ENCODE measurements around the gene COL8A1. TPM values are rescaled to one million over a fixed set of nuclear protein-coding genes. Genes with fewer than 3 reads are reported as not detected.

COL8A1 gene
- total RNA-seq, 1 donor from 2014 or later = not detected

GRCh38 chr3:99776516-99777209 is 138.3 kb downstream of the COL8A1 start:
- Mint-ChIP-seq H3K4me3 (ENCODE audit: low read depth) (no peak overlapping the region), H3K36me3 (ENCODE audit: insufficient read depth) (no peaks in the 10 kb centered on the region), H3K4me1 (ENCODE audit: low read depth) (no peaks in the 10 kb centered on the region), H3K9me3 (ENCODE audit: low read depth) (no peaks in the 10 kb centered on the region), H3K27ac (no peak overlapping the region), H3K27me3 (peaks cover 2% of the 10 kb centered on the region)
- DNase-seq (ENCODE audit: low spot score, unreplicated experiment) = no peak
- TF ChIP-seq, protein P1, sequence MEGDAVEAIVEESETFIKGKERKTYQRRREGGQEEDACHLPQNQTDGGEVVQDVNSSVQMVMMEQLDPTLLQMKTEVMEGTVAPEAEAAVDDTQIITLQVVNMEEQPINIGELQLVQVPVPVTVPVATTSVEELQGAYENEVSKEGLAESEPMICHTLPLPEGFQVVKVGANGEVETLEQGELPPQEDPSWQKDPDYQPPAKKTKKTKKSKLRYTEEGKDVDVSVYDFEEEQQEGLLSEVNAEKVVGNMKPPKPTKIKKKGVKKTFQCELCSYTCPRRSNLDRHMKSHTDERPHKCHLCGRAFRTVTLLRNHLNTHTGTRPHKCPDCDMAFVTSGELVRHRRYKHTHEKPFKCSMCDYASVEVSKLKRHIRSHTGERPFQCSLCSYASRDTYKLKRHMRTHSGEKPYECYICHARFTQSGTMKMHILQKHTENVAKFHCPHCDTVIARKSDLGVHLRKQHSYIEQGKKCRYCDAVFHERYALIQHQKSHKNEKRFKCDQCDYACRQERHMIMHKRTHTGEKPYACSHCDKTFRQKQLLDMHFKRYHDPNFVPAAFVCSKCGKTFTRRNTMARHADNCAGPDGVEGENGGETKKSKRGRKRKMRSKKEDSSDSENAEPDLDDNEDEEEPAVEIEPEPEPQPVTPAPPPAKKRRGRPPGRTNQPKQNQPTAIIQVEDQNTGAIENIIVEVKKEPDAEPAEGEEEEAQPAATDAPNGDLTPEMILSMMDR (IDR thresholded peaks at IDR 0.05; ENCODE audit: unreplicated experiment) = no peak

GRCh38 chr3:99777210-99777549 is 138.8 kb downstream of the COL8A1 start:
- peaks cover 4% of the 10 kb centered on the region for H3K27me3 Mint-ChIP-seq

DNA sequence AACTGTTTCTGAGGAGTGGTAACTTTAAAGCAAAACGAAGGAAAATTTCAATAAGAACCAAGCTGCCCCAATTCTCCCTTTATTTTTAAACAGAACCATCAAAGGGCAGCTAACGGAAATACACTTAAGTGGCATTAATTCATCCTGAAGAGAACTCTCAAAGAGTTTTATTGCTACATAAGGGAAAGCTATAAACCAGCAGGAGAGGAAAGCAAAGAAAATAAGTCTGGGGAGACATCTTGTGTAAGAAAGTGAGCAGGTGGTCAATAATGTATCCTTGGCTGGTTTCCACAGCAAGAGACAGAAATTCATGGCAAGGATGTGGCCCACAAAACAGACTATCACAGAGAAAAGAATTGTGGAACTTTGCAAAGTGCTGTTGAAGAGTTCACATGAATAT is 139.3 kb downstream of the COL8A1 start:
- H3K27ac Mint-ChIP-seq = no peak overlapping the region
- no peak overlapping the region for H3K4me3 Mint-ChIP-seq (ENCODE audit: low read depth)
- no peaks in the 10 kb centered on the region for H3K4me1 Mint-ChIP-seq (ENCODE audit: low read depth)
- no peaks in the 10 kb centered on the region for H3K9me3 Mint-ChIP-seq (ENCODE audit: low read depth)
- no peaks in the 10 kb centered on the region for H3K36me3 Mint-ChIP-seq (ENCODE audit: insufficient read depth)
- TF ChIP-seq, protein P1 (IDR thresholded peaks at IDR 0.05; ENCODE audit: unreplicated experiment) = no peak
- DNase-seq (ENCODE audit: low spot score, unreplicated experiment) = no peak
- peaks cover 4% of the 10 kb centered on the region for H3K27me3 Mint-ChIP-seq

More at GRCh38 chr3:99777210-99777549, 138.8 kb downstream of the COL8A1 start:
- DNase-seq (ENCODE audit: low spot score, unreplicated experiment) = no peak
- Mint-ChIP-seq H3K36me3 (ENCODE audit: insufficient read depth) (no peaks in the 10 kb centered on the region), H3K4me3 (ENCODE audit: low read depth) (no peak overlapping the region), H3K27ac (no peak overlapping the region), H3K9me3 (ENCODE audit: low read depth) (no peaks in the 10 kb centered on the region), H3K4me1 (ENCODE audit: low read depth) (no peaks in the 10 kb centered on the region)
- TF ChIP-seq, protein P1 (IDR thresholded peaks at IDR 0.05; ENCODE audit: unreplicated experiment) = no peak

GRCh38 chr3:99780749-99781148 is 142.4 kb downstream of the COL8A1 start:
- H3K27me3 Mint-ChIP-seq = peaks cover 4% of the 10 kb centered on the region
- no peak overlapping the region for H3K4me3 Mint-ChIP-seq (ENCODE audit: low read depth)
- H3K27ac Mint-ChIP-seq = no peak overlapping the region
- TF ChIP-seq, protein P1 (IDR thresholded peaks at IDR 0.05; ENCODE audit: unreplicated experiment) = no peak
- no peak for DNase-seq (ENCODE audit: low spot score, unreplicated experiment)
- no peaks in the 10 kb centered on the region for H3K9me3 Mint-ChIP-seq (ENCODE audit: low read depth)
- H3K36me3 Mint-ChIP-seq (ENCODE audit: insufficient read depth) = no peaks in the 10 kb centered on the region
- H3K4me1 Mint-ChIP-seq (ENCODE audit: low read depth) = no peaks in the 10 kb centered on the region

- H3K27ac Mint-ChIP-seq = no peak overlapping the region
- TF ChIP-seq, protein P1 (IDR thresholded peaks at IDR 0.05; ENCODE audit: unreplicated experiment) = no peak
- no peak overlapping the region for H3K4me3 Mint-ChIP-seq (ENCODE audit: low read depth)
- H3K36me3 Mint-ChIP-seq (ENCODE audit: insufficient read depth) = no peaks in the 10 kb centered on the region
- DNase-seq (ENCODE audit: low spot score, unreplicated experiment) = no peak
- no peaks in the 10 kb centered on the region for H3K4me1 Mint-ChIP-seq (ENCODE audit: low read depth)
- no peaks in the 10 kb centered on the region for H3K9me3 Mint-ChIP-seq (ENCODE audit: low read depth)
- H3K27me3 Mint-ChIP-seq = peaks cover 9% of the 10 kb centered on the region
Measured at GRCh38 chr3:99781761-99782160, 143.4 kb downstream of the COL8A1 start.
